Posterior vena cava (tissue), 2 donors: ENCODE measurements around the gene PRDM16. TPM values are rescaled to one million over a fixed set of nuclear protein-coding genes. Genes with fewer than 3 reads are reported as not detected.

Experiments used
- DNase-seq: peaks from one replicate; pipeline ENCODE4 v3.0.0-alpha.2; 2020; ENCODE audit warnings: low spot score
- intact Hi-C, 2 donors: fragments of 100-400 bp; cut with DNase I; formaldehyde crosslinking; loops; one replicate each; pipeline versions ENCODE4 v1.14.1 to v1.14.2; 2022 to 2023
- total RNA-seq, 2 donors: library from RNA; stranded (reverse); fragmentation: NEBNext Ultra II Directional; extraction: Animal tissue kit (Norgen Biotek cat#: 25700); gene quantifications; one replicate each; pipeline ENCODE4 v1.2.1, GENCODE V29; 2021
- donor health status: DM: yes; HTN: yes; CAD: no.
- donor health status: DM: yes; HTN: yes; CAD: no.

Gene PRDM16
- total RNA-seq, 2 donors from 2014 or later = 15.8 to 21.1 TPM

- DNase-seq = no peak
Measured at GRCh38 chr1:3127738-3128137, 58.7 kb downstream of the PRDM16 start.

GRCh38 chr1:3128431-3129132 is 59.6 kb downstream of the PRDM16 start:
- intact Hi-C loops = loop anchor here in 1 of 2 donors (5.0 kb wide), 1 partner anchor 44 kb away; no protein-coding TSS in a partner anchor
- DNase-seq = no peak

More at GRCh38 chr1:3127738-3128137, 58.7 kb downstream of the PRDM16 start:
- intact Hi-C loops = loop anchor here in 1 of 2 donors (5.0 kb wide), 1 partner anchor 45 kb away; no protein-coding TSS in a partner anchor

- intact Hi-C loops = loop anchor here in 1 of 2 donors (5.0 kb wide), 1 partner anchor 43 kb away; no protein-coding TSS in a partner anchor
Measured at GRCh38 chr1:3129133-3129490, 60.1 kb downstream of the PRDM16 start.

GRCh38 chr1:3130268-3130667 is 61.3 kb downstream of the PRDM16 start:
- no peak for DNase-seq
- intact Hi-C loops = loop anchor here in 1 of 2 donors (5.0 kb wide), 1 partner anchor 1322 kb away; no protein-coding TSS in a partner anchor

More at GRCh38 chr1:3129133-3129490, 60.1 kb downstream of the PRDM16 start:
- DNase-seq = no peak

- no peak for DNase-seq
- intact Hi-C loops = loop anchor here in 1 of 2 donors (1.0 to 5.0 kb wide), 2 partner anchors 37 to 1320 kb away; no protein-coding TSS in a partner anchor
Measured at GRCh38 chr1:3132660-3133059, 63.7 kb downstream of the PRDM16 start.

GRCh38 chr1:3133686-3134085 is 64.7 kb downstream of the PRDM16 start:
- DNase-seq = no peak
- intact Hi-C loops = loop anchor here in 1 of 2 donors (5.0 kb wide), 1 partner anchor 1319 kb away; no protein-coding TSS in a partner anchor

- intact Hi-C loops = loop anchor here in 1 of 2 donors (5.0 kb wide), 1 partner anchor 1318 kb away; no protein-coding TSS in a partner anchor
- DNase-seq = no peak
Measured at GRCh38 chr1:3134381-3135072, 65.5 kb downstream of the PRDM16 start.

- intact Hi-C loops = no loop called here
- no peak for DNase-seq
Measured at GRCh38 chr1:3135073-3135702, 66.2 kb downstream of the PRDM16 start.

- intact Hi-C loops = no loop called here
- DNase-seq = no peak
Measured at GRCh38 chr1:3135744-3136455, 66.9 kb downstream of the PRDM16 start.

- intact Hi-C loops = no loop called here
- no peak for DNase-seq
Measured at GRCh38 chr1:3136532-3136931, 67.5 kb downstream of the PRDM16 start.

- DNase-seq = no peak
- intact Hi-C loops = no loop called here
Measured at GRCh38 chr1:3137111-3138100, 68.4 kb downstream of the PRDM16 start.

- intact Hi-C loops = no loop called here
Measured at GRCh38 chr1:3138623-3139151, 69.7 kb downstream of the PRDM16 start.

GRCh38 chr1:3139451-3139852 is 70.4 kb downstream of the PRDM16 start:
- intact Hi-C loops = no loop called here
- no peak for DNase-seq

More at GRCh38 chr1:3138623-3139151, 69.7 kb downstream of the PRDM16 start:
- no peak for DNase-seq

- intact Hi-C loops = no loop called here
- DNase-seq = no peak
Measured at GRCh38 chr1:3139871-3140361, 70.9 kb downstream of the PRDM16 start.

- intact Hi-C loops = no loop called here
- DNase-seq = no peak
Measured at GRCh38 chr1:3140437-3140836, 71.4 kb downstream of the PRDM16 start.

- no peak for DNase-seq
- intact Hi-C loops = no loop called here
Measured at GRCh38 chr1:3141129-3141528, 72.1 kb downstream of the PRDM16 start.

GRCh38 chr1:3141836-3142235 is 72.8 kb downstream of the PRDM16 start:
- no peak for DNase-seq

GRCh38 chr1:3142236-3142635 is 73.2 kb downstream of the PRDM16 start:
- intact Hi-C loops = no loop called here
- no peak for DNase-seq

More at GRCh38 chr1:3141836-3142235, 72.8 kb downstream of the PRDM16 start:
- intact Hi-C loops = no loop called here
